ENCODE data around the gene NF1.
"Not testable (repeated sequence)": the region's sequence is repeated elsewhere in the genome, so short reads cannot be mapped to it uniquely, and the experiment has no call there.

Gene NF1

GRCh38 chr17:31281061-31281460, 186.3 kb downstream of the NF1 start:
- no peak for DNase-seq (ENCODE audit: low read depth, low spot score)
- H3K27ac ChIP-seq = no peak overlapping the region

- DNase-seq (ENCODE audit: low read depth, low spot score) = no peak
- no peak overlapping the region for H3K27ac ChIP-seq
These were observed 189.1 kb downstream of the NF1 start for GRCh38 chr17:31283841-31284240.

- H3K27ac ChIP-seq = no peak overlapping the region
- no peak for DNase-seq (ENCODE audit: low read depth, low spot score)
These were observed 191.8 kb downstream of the NF1 start for GRCh38 chr17:31286587-31286986.

GRCh38 chr17:31287932-31288331, 193.2 kb downstream of the NF1 start:
- H3K27ac ChIP-seq; DNase-seq (ENCODE audit: low read depth, low spot score): not testable (repeated sequence)

GRCh38 chr17:31289790-31290189, 195.0 kb downstream of the NF1 start:
- DNase-seq (ENCODE audit: low read depth, low spot score) = no peak
- no peak overlapping the region for H3K27ac ChIP-seq

- DNase-seq (ENCODE audit: low read depth, low spot score) = no peak
- H3K27ac ChIP-seq = no peak overlapping the region
These were observed 197.0 kb downstream of the NF1 start for GRCh38 chr17:31291820-31292219.

GRCh38 chr17:31293581-31293980, 198.8 kb downstream of the NF1 start:
- no peak overlapping the region for H3K27ac ChIP-seq

GRCh38 chr17:31294231-31294630, 199.5 kb downstream of the NF1 start:
- H3K27ac ChIP-seq = no peak overlapping the region
- DNase-seq (ENCODE audit: low read depth, low spot score) = no peak

More at GRCh38 chr17:31293581-31293980, 198.8 kb downstream of the NF1 start:
- no peak for DNase-seq (ENCODE audit: low read depth, low spot score)

GRCh38 chr17:31294820-31295488, 200.2 kb downstream of the NF1 start:
- DNase-seq (ENCODE audit: low read depth, low spot score) = no peak
- H3K27ac ChIP-seq = no peak overlapping the region

- DNase-seq (ENCODE audit: low read depth, low spot score) = no peak
- H3K27ac ChIP-seq = no peak overlapping the region
These were observed 200.7 kb downstream of the NF1 start for GRCh38 chr17:31295489-31295871.

GRCh38 chr17:31296142-31296541, 201.4 kb downstream of the NF1 start:
- no peak for DNase-seq (ENCODE audit: low read depth, low spot score)
- H3K27ac ChIP-seq = no peak overlapping the region

GRCh38 chr17:31297090-31297489, 202.3 kb downstream of the NF1 start, which contains the start of gene OMG:
Gene OMG, minus strand, starts transcription at chr17:31297239. Its CDS starts 908 bp downstream, at chr17:31296331.
- DNase-seq (ENCODE audit: low read depth, low spot score) = no peak
- no peak within 1 kb of the TSS for H3K27ac ChIP-seq

- H3K27ac ChIP-seq = no peak overlapping the region
- DNase-seq (ENCODE audit: low read depth, low spot score) = no peak
These were observed 204.8 kb downstream of the NF1 start for GRCh38 chr17:31299624-31300023.

- H3K27ac ChIP-seq = no peak overlapping the region
These were observed 212.9 kb downstream of the NF1 start for GRCh38 chr17:31307640-31308039.

GRCh38 chr17:31308372-31309334, 213.9 kb downstream of the NF1 start:
- H3K27ac ChIP-seq = no peak overlapping the region
- DNase-seq (ENCODE audit: low read depth, low spot score) = no peak

More at GRCh38 chr17:31307640-31308039, 212.9 kb downstream of the NF1 start:
- no peak for DNase-seq (ENCODE audit: low read depth, low spot score)

- H3K27ac ChIP-seq = no peak overlapping the region
- no peak for DNase-seq (ENCODE audit: low read depth, low spot score)
These were observed 214.8 kb downstream of the NF1 start for GRCh38 chr17:31309556-31309955.

GRCh38 chr17:31310260-31310659, 215.5 kb downstream of the NF1 start:
- H3K27ac ChIP-seq = no peak overlapping the region
- no peak for DNase-seq (ENCODE audit: low read depth, low spot score)

GRCh38 chr17:31310886-31311285, 216.1 kb downstream of the NF1 start:
- H3K27ac ChIP-seq = no peak overlapping the region
- DNase-seq (ENCODE audit: low read depth, low spot score) = no peak

- no peak for DNase-seq (ENCODE audit: low read depth, low spot score)
- H3K27ac ChIP-seq = no peak overlapping the region
These were observed 216.7 kb downstream of the NF1 start for GRCh38 chr17:31311526-31311925.

GRCh38 chr17:31312223-31312622, 217.4 kb downstream of the NF1 start:
- not testable (repeated sequence) for DNase-seq (ENCODE audit: low read depth, low spot score)

More at GRCh38 chr17:31312223-31312622, 217.4 kb downstream of the NF1 start:
- not testable (repeated sequence) for H3K27ac ChIP-seq

Data from epithelial cell of prostate (primary cell).